Sigmoid colon (tissue), 7 donors: Measurements from ENCODE around the gene COG5. TPM values are rescaled to one million over a fixed set of nuclear protein-coding genes. Genes with fewer than 3 reads are reported as not detected.

Source experiments
- DNase-seq: peaks from one replicate; pipeline ENCODE4 v3.0.0-alpha.2; 2019
- H3K27ac ChIP-seq, 4 donors: fragments of 200-600 bp; sonication (generic); one replicate each; pipeline ENCODE4 v1.5.1; 2016 to 2019; ENCODE audit warnings: mild to moderate bottlenecking in 1 of 4
- H3K27me3 ChIP-seq, 3 donors: fragments of 200-600 bp; sonication (generic); one replicate each; pipeline ENCODE4 v1.5.1; 2019; ENCODE audit warnings: mild to moderate bottlenecking in 1 of 3
- H3K36me3 ChIP-seq, 4 donors: fragments of 200-600 bp; sonication (generic); one replicate each; pipeline ENCODE4 v1.5.1; 2016 to 2019
- H3K4me1 ChIP-seq, 4 donors: fragments of 200-600 bp; sonication (generic); one replicate each; pipeline ENCODE4 v1.5.1; 2017 to 2019
- H3K4me3 ChIP-seq, 4 donors: fragments of 200-600 bp; sonication (generic); one replicate each; pipeline ENCODE4 v1.5.1; 2017 to 2019; ENCODE audit warnings: mild to moderate bottlenecking in 2 of 4, moderate library complexity in 1 of 4
- H3K9me3 ChIP-seq, 4 donors: fragments of 200-600 bp in 3 of 4; sonication (generic) in 3 of 4; one replicate each; pipeline versions ENCODE4 v1.5.1 to v1.6.1; 2013 to 2019
- EP300 ChIP-seq, 4 donors: sonication (generic); formaldehyde crosslinking; IDR thresholded peaks; one replicate each; pipeline ENCODE4 v1.6.1; 2017; ENCODE audit warnings: antibody characterized with exemption in 4 of 4
- POLR2A ChIP-seq, 2 donors: fragments of 450-650 bp; IDR thresholded peaks; one replicate each; pipeline ENCODE4 v1.6.1; 2016; ENCODE audit warnings: antibody characterized with exemption in 2 of 2, mild to moderate bottlenecking in 2 of 2, moderate library complexity in 2 of 2
- POLR2AphosphoS5 ChIP-seq, 4 donors: sonication (generic); formaldehyde crosslinking; IDR thresholded peaks; one replicate each; pipeline ENCODE4 v1.6.1; 2017; ENCODE audit warnings: antibody characterized with exemption in 4 of 4
- WGBS, 2 donors: extraction: QIAGEN DNeasy Blood & Tissue Kit; methylation state at CpG; one replicate each; pipeline ENCODE4 v1.1.7; 2013; 5-methylcytosine and 5-hydroxymethylcytosine counted together
- intact Hi-C: fragments of 100-400 bp; cut with DNase I; formaldehyde crosslinking; loops from one replicate; pipeline ENCODE4 v1.15.1; 2023
- polyA plus RNA-seq, 3 donors: library from polyadenylated mRNA; stranded (reverse); fragments of 200-250 nt; gene quantifications; one replicate each; pipeline ENCODE4 v1.2.3, GENCODE V29; 2013
- total RNA-seq, 4 donors: library from RNA; depleted of rRNA; stranded (reverse); fragments of >200 nt; gene quantifications; one replicate each; pipeline ENCODE4 v1.1.0, GENCODE V29; 2016
- TF ChIP-seq, protein P1 (sequence below), 4 experiments: fragments of 450-650 bp in 3 of 4; fragments of 200-600 bp in 1 of 4; IDR thresholded peaks; one replicate each; pipeline ENCODE4 v1.5.1; 2016 to 2019; ENCODE audit warnings: antibody characterized with exemption in 4 of 4, mild to moderate bottlenecking in 3 of 4, moderate library complexity in 2 of 4
- donor health status: healthy with polysubstance abuse.
- donor health status: Bipolar disorder and iron deficiency.
- donor health status: healthy.

COG5 gene
- total and polyA plus RNA-seq, 7 donors, result 11.0 to 73.4 (median 27.6) TPM

DNA sequence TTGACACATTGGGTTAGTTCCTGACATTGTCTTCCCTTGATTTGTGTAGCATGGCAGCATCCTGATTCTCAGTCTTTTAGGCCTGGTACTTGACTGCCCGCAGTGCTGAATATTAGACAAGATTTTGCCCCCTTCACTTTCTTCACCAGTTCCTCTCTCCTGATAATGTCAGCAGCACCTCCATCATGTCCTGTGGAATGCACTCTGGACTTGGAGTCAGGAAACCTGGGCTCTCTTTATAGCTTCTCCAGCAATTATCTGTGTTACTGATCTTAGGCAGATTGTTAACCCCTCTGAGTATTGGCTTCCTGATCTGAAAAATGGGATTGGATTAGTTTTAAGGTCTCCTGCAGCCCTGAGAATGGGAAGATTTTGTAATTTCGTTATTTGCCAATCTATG lies 375.9 kb downstream of the COG5 start:
- Histone ChIP-seq H3K27ac (no peak overlapping the region), H3K27me3 (no peaks in the 10 kb centered on the region), H3K4me1 (peaks cover 0 to 5% (median 0%) of the 10 kb centered on the region in 4 donors), H3K36me3 (peaks cover 19 to 99% (median 39%) of the 10 kb centered on the region in 4 donors), H3K9me3 (no peaks in the 10 kb centered on the region), H3K4me3 (no peak overlapping the region)
- 92 to 95% methylated on average over 2 of the region's 2 CpGs for WGBS, 2 donors
- intact Hi-C loops, result no loop called here
- DNase-seq, result no peak
- TF ChIP-seq EP300 (IDR thresholded peaks at IDR 0.05), result no peak
- no peak for TF ChIP-seq POLR2AphosphoS5 (IDR thresholded peaks at IDR 0.05)
- TF ChIP-seq, protein P1, sequence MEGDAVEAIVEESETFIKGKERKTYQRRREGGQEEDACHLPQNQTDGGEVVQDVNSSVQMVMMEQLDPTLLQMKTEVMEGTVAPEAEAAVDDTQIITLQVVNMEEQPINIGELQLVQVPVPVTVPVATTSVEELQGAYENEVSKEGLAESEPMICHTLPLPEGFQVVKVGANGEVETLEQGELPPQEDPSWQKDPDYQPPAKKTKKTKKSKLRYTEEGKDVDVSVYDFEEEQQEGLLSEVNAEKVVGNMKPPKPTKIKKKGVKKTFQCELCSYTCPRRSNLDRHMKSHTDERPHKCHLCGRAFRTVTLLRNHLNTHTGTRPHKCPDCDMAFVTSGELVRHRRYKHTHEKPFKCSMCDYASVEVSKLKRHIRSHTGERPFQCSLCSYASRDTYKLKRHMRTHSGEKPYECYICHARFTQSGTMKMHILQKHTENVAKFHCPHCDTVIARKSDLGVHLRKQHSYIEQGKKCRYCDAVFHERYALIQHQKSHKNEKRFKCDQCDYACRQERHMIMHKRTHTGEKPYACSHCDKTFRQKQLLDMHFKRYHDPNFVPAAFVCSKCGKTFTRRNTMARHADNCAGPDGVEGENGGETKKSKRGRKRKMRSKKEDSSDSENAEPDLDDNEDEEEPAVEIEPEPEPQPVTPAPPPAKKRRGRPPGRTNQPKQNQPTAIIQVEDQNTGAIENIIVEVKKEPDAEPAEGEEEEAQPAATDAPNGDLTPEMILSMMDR (IDR thresholded peaks at IDR 0.05), result no peak
- TF ChIP-seq POLR2A (IDR thresholded peaks at IDR 0.05), result no peak

DNA sequence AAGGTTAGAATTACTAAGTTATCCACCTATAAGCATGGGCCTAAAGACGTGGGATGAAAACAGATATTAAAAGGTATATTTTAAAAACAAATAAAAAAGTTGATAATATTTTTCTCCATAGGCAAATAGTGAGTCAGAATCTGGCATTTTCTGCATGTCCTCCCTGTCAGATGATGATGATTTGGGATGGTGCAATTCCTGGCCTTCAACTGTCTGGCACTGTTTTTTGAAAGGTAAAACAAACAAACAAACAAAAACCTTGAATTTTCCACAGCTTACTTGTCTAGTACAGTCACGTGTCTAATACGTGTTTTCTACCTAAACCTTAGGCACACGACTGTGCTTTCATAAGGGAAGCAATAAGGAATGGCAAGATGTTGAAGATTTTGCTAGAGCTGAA lies 377.5 kb downstream of the COG5 start:
- Histone ChIP-seq H3K4me1 (peaks cover 0 to 10% (median 2%) of the 10 kb centered on the region in 4 donors), H3K4me3 (no peak overlapping the region), H3K27ac (no peak overlapping the region), H3K36me3 (peaks cover 15 to 99% (median 38%) of the 10 kb centered on the region in 4 donors), H3K9me3 (no peaks in the 10 kb centered on the region), H3K27me3 (no peaks in the 10 kb centered on the region)
- TF ChIP-seq POLR2A (IDR thresholded peaks at IDR 0.05), result no peak
- TF ChIP-seq POLR2AphosphoS5 (IDR thresholded peaks at IDR 0.05), result no peak
- TF ChIP-seq, protein P1 (IDR thresholded peaks at IDR 0.05), result no peak
- no peak for TF ChIP-seq EP300 (IDR thresholded peaks at IDR 0.05)
- 89 to 90% methylated on average over 4 of the region's 4 CpGs for WGBS, 2 donors
- DNase-seq, result no peak
- intact Hi-C loops, result no loop called here

DNA sequence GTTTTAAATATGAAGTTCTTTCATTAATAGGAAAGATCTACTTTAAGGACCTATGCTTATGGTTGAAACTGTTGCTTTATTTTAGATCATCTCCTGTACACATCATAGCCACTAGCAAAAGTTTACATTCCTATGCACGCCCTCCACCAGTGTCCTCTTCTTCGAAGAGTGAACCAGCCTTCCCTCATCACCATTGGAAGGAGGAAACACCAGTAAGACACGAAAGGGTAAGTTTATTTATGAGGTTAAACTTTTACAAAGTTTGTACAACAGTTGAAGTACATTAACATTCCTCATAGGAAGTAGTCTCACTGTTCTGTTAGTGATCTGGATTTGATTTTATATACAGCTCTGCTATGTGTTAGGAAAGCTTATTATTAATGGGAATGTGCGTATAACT lies 378.0 kb downstream of the COG5 start:
- 33 to 64% methylated on average over 4 of the region's 4 CpGs for WGBS, 2 donors
- Histone ChIP-seq H3K36me3 (peaks cover 15 to 99% (median 34%) of the 10 kb centered on the region in 4 donors), H3K9me3 (no peaks in the 10 kb centered on the region), H3K27me3 (no peaks in the 10 kb centered on the region), H3K4me3 (no peak overlapping the region), H3K27ac (no peak overlapping the region), H3K4me1 (peaks cover 0 to 16% (median 7%) of the 10 kb centered on the region in 4 donors)
- intact Hi-C loops, result no loop called here
- DNase-seq, result no peak
- TF ChIP-seq POLR2A (IDR thresholded peaks at IDR 0.05), result no peak
- TF ChIP-seq, protein P1 (IDR thresholded peaks at IDR 0.05), result no peak
- TF ChIP-seq POLR2AphosphoS5 (IDR thresholded peaks at IDR 0.05), result no peak
- no peak for TF ChIP-seq EP300 (IDR thresholded peaks at IDR 0.05)

DNA sequence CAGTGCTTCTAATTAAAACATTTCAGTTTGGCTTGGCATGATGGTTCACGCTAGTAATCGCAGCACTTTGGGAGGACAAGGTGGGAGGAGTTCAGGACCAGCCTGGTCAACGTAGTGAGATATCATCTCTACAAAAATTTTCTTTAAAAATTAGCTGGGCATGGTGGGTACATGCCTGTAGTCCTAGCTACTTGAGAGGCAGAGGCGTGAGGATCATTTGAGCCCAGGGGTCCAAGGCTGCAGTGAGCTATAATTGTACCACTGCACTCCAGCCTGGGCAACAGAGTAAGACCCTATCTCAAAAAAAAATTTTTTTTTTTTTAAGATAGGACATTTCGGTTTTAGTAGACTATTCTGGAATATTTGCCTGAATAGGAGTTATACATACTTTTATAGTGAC lies 382.5 kb downstream of the COG5 start:
- WGBS, 2 donors, result 91 to 97% methylated on average over 5 of the region's 5 CpGs
- H3K36me3 ChIP-seq, result peaks cover under 1 to 63% (median 11%) of the 10 kb centered on the region in 4 donors
- H3K27ac ChIP-seq, result peak overlapping the region in 2 of 4 donors; percentile 26 to 44

More for the DNA sequence above, 382.5 kb downstream of the COG5 start:
- intact Hi-C loops, result no loop called here
- no peak for DNase-seq
- Histone ChIP-seq H3K4me3 (no peak overlapping the region), H3K4me1 (peaks cover 0 to 51% (median 39%) of the 10 kb centered on the region in 4 donors), H3K9me3 (no peaks in the 10 kb centered on the region), H3K27me3 (no peaks in the 10 kb centered on the region)
- no peak for TF ChIP-seq POLR2AphosphoS5 (IDR thresholded peaks at IDR 0.05)
- no peak for TF ChIP-seq EP300 (IDR thresholded peaks at IDR 0.05)
- TF ChIP-seq, protein P1 (IDR thresholded peaks at IDR 0.05), result no peak
- TF ChIP-seq POLR2A (IDR thresholded peaks at IDR 0.05), result no peak
